B cell (primary cell): Measurements from ENCODE around the gene ZCCHC12. TPM values are rescaled to one million over a fixed set of nuclear protein-coding genes. Genes with fewer than 3 reads are reported as not detected.

ENCODE experiments used
- ATAC-seq: fragments of 200-7000 bp; cut with Tn5 transposase; one replicate; pipeline ENCODE4 v1.10.0; 2021; ENCODE audit warnings: low read depth, mild to moderate bottlenecking, moderate number of reproducible peaks, moderate library complexity
- CTCF ChIA-PET: fragments of 350-600 bp; sonication (Branson Sonifier 250); formaldehyde crosslinking; loops from one replicate; lab custom pipeline; 2021; ENCODE audit warnings: antibody characterized with exemption, inconsistent platforms; lab: Charles Lee
- POLR2A ChIA-PET: fragments of 350-600 bp; sonication (Branson Sonifier 250); formaldehyde crosslinking; loops from one replicate; lab custom pipeline; 2021; ENCODE audit warnings: antibody characterized with exemption; lab: Charles Lee
- DNase-seq: peaks from one replicate; pipeline ENCODE4 v3.0.0; 2013
- H2AFZ ChIP-seq: 2 replicates; pipeline ENCODE4 v1.6.1; 2012; ENCODE audit warnings: mild to moderate bottlenecking, low read depth, low read length; ENCODE audit not compliant: insufficient read depth, poor library complexity, severe bottlenecking
- H3K27ac ChIP-seq, 2 donors: 1 replicate in 1 of 2; 2 replicates in 1 of 2; pipeline ENCODE4 v1.5.1; 2012 to 2013; ENCODE audit warnings: low read length in 2 of 2, mild to moderate bottlenecking in 2 of 2, moderate library complexity in 1 of 2
- H3K27me3 ChIP-seq, 4 experiments: fragments of 200-600 bp in 1 of 4; sonication (generic) in 1 of 4; replicated peaks in 1 of 4; 1 replicate in 2 of 4; 2 replicates in 2 of 4; pipeline versions ENCODE4 v1.6.1 to v1.7.0; 2013 to 2016; ENCODE audit warnings: low read length in 3 of 4, mild to moderate bottlenecking in 2 of 4, mixed read lengths in 1 of 4, moderate library complexity in 1 of 4; ENCODE audit not compliant: insufficient read depth in 4 of 4, control insufficient read depth in 3 of 4; ENCODE audit errors: control extremely low read depth in 1 of 4
- H3K36me3 ChIP-seq, 2 experiments: replicated peaks in 1 of 2; 1 replicate in 1 of 2; 2 replicates in 1 of 2; pipeline versions ENCODE4 v1.6.1 to v1.7.1; 2013; ENCODE audit warnings: low read length in 1 of 2; ENCODE audit not compliant: insufficient read depth in 2 of 2, control insufficient read depth in 1 of 2; ENCODE audit errors: control extremely low read depth in 1 of 2, extremely low read depth in 1 of 2
- H3K4me1 ChIP-seq, 2 donors: fragments of 200-600 bp in 1 of 2; sonication (generic) in 1 of 2; 1 replicate in 1 of 2; 2 replicates in 1 of 2; pipeline versions ENCODE4 v1.5.1 to v1.6.1; 2013 to 2017; ENCODE audit warnings: low read length in 2 of 2; ENCODE audit not compliant: control insufficient read depth in 2 of 2, insufficient read depth in 2 of 2
- H3K4me2 ChIP-seq: replicated peaks from 2 replicates; pipeline ENCODE3; 2012; ENCODE audit warnings: mild to moderate bottlenecking, low read depth, low read length; ENCODE audit not compliant: poor library complexity, severe bottlenecking
- H3K4me3 ChIP-seq, 5 experiments: fragments of 200-600 bp in 1 of 5; sonication (generic) in 1 of 5; 1 replicate in 3 of 5; 2 replicates in 2 of 5; pipeline versions ENCODE4 v1.5.1 to v1.7.0; 2011 to 2016; ENCODE audit warnings: low read length in 4 of 5, mild to moderate bottlenecking in 4 of 5, low read depth in 2 of 5, control low read depth in 1 of 5, moderate library complexity in 1 of 5; ENCODE audit not compliant: insufficient read depth in 1 of 5; ENCODE audit errors: control extremely low read depth in 1 of 5, extremely low read depth in 1 of 5
- H3K79me2 ChIP-seq: fragments of 200-600 bp; sonication (generic); one replicate; pipeline ENCODE4 v1.6.0; 2016; ENCODE audit warnings: low read length; ENCODE audit not compliant: control insufficient read depth, insufficient read depth
- H3K9ac ChIP-seq: fragments of 200-600 bp; sonication (generic); 2 replicates; pipeline ENCODE4 v1.6.1; 2017; ENCODE audit warnings: mild to moderate bottlenecking, low read length, moderate library complexity
- H3K9me3 ChIP-seq, 3 donors: one replicate each; pipeline versions ENCODE4 v1.6.1 to v1.7.1; 2013; ENCODE audit warnings: low read length in 2 of 3; ENCODE audit not compliant: control insufficient read depth in 2 of 3, insufficient read depth in 1 of 3; ENCODE audit errors: control extremely low read depth in 1 of 3
- H4K20me1 ChIP-seq: 2 replicates; pipeline ENCODE4 v1.6.0; 2012; ENCODE audit warnings: mild to moderate bottlenecking, low read length; ENCODE audit not compliant: insufficient read depth, control insufficient read depth, poor library complexity, severe bottlenecking
- H3K27ac Mint-ChIP-seq: one replicate; pipeline ENCODE4 v1.8.0; 2021; ENCODE audit warnings: mixed read lengths
- H3K27me3 Mint-ChIP-seq: one replicate; pipeline ENCODE4 v1.8.0; 2021; ENCODE audit warnings: mixed read lengths
- H3K4me1 Mint-ChIP-seq: one replicate; pipeline ENCODE4 v1.8.0; 2021; ENCODE audit warnings: mixed read lengths
- H3K4me3 Mint-ChIP-seq: one replicate; pipeline ENCODE4 v1.8.0; 2021; ENCODE audit warnings: mixed read lengths
- H3K9me3 Mint-ChIP-seq: one replicate; pipeline ENCODE4 v1.8.0; 2022; ENCODE audit warnings: mixed read lengths; ENCODE audit not compliant: insufficient read depth
- CTCF ChIP-seq: fragments of 200-600 bp; IDR thresholded peaks from one replicate; pipeline ENCODE4 v1.8.0; 2022; ENCODE audit warnings: antibody characterized with exemption, mild to moderate bottlenecking
- EZH2 ChIP-seq: IDR thresholded peaks from 2 replicates; pipeline ENCODE4 v1.6.1; 2012; ENCODE audit warnings: borderline replicate concordance, low read depth, mild to moderate bottlenecking, moderate library complexity, low read length; ENCODE audit not compliant: insufficient read depth, poor library complexity, severe bottlenecking
- WGBS: methylation state at CpG from one replicate; pipeline ENCODE4 v1.1.5; 2013; ENCODE audit warnings: missing lambda C conversion rate; ENCODE audit not compliant: insufficient coverage; 5-methylcytosine and 5-hydroxymethylcytosine counted together
- intact Hi-C: fragments of 100-400 bp; cut with micrococcal nuclease; formaldehyde crosslinking; loops from one replicate; pipeline ENCODE4 v1.10.0; 2022
- polyA minus RNA-seq: library from RNA; depleted of rRNA, polyadenylated mRNA; stranded (reverse); fragments of >200 nt; gene quantifications from 2 replicates; pipeline ENCODE4 v1.2.3, GENCODE V29; 2012
- polyA plus RNA-seq: library from polyadenylated mRNA; depleted of rRNA; stranded (reverse); fragments of >200 nt; gene quantifications from 2 replicates; pipeline ENCODE4 v1.2.3, GENCODE V29; 2012
- total RNA-seq, 2 donors: library from RNA; stranded (reverse); fragments of 120-200 nt in 1 of 2; gene quantifications; 1 replicate in 1 of 2; 2 replicates in 1 of 2; pipeline versions ENCODE4 v1.2.3 to v1.2.4, GENCODE V29; 2013 to 2022

The ZCCHC12 gene
- total RNA-seq (0.17 and 0.32 TPM in 2 replicates), polyA plus RNA-seq (0.14 TPM in 1 of 2 replicates, not detected in the other), polyA minus RNA-seq (not detected in 2 replicates)
- total RNA-seq (2013): 0.02 TPM

- ChIA-PET POLR2A (interaction anchor here (0.7 kb wide), 1 partner anchor 968 kb away, joined by 6 read pairs; the partner anchor contains the start of gene RPL39), CTCF (interaction anchor here (0.5 to 2.0 kb wide), 7 partner anchors 9 to 910 kb away, joined by 3 to 6 read pairs (median 5); no protein-coding TSS in a partner anchor)
- peaks cover 0 to 50% (median 27%) of the 10 kb centered on the region in 4 experiments for H3K27me3 ChIP-seq
- no peaks in the 10 kb centered on the region for H4K20me1 ChIP-seq
- Mint-ChIP-seq H3K4me3 (peak within 1 kb of the TSS; percentile 85), H3K27ac (peak within 1 kb of the TSS; percentile 26), H3K27me3 (peaks cover 43% of the 10 kb centered on the region), H3K4me1 (peaks cover 28% of the 10 kb centered on the region), H3K9me3 (no peaks in the 10 kb centered on the region)
- peak; percentile 73 for DNase-seq
- H3K9me3 ChIP-seq: no peaks in the 10 kb centered on the region
- no peak within 1 kb of the TSS for H3K27ac ChIP-seq
- ATAC-seq: peak; percentile 93
- TF ChIP-seq CTCF (no peak), EZH2 (no peak)
- peak within 1 kb of the TSS; percentile 57 for H3K9ac ChIP-seq
- H2AFZ ChIP-seq: peak within 1 kb of the TSS; percentile 38
- peak within 1 kb of the TSS; percentile 92 for H3K4me2 ChIP-seq
- peaks cover 30 to 31% of the 10 kb centered on the region in 2 donors for H3K4me1 ChIP-seq
- intact Hi-C loops: no loop called here
- peak within 1 kb of the TSS in 4 of 5 experiments; percentile 22 to 50 (median 42) for H3K4me3 ChIP-seq
- H3K79me2 ChIP-seq: no peaks in the 10 kb centered on the region
- 0% methylated on average over 38 of the region's 51 CpGs for WGBS
- H3K36me3 ChIP-seq: no peaks in the 10 kb centered on the region
These were observed at the start of gene ZCCHC12 for GRCh38 chrX:118823263-118824172. Gene ZCCHC12, plus strand, starts transcription at chrX:118823824. Its CDS starts 1,421 bp downstream, at chrX:118825245.

GRCh38 chrX:118779581-118779980 lies 44.0 kb upstream of the ZCCHC12 start:
- Histone ChIP-seq H3K9ac (no peak overlapping the region), H3K4me3 (no peak overlapping the region), H3K27ac (no peak overlapping the region), H3K4me2 (no peak overlapping the region), H3K36me3 (no peaks in the 10 kb centered on the region), H3K4me1 (no peaks in the 10 kb centered on the region), H3K27me3 (no peaks in the 10 kb centered on the region), H3K9me3 (no peaks in the 10 kb centered on the region), H2AFZ (no peak overlapping the region), H4K20me1 (no peaks in the 10 kb centered on the region), H3K79me2 (no peaks in the 10 kb centered on the region)
- Mint-ChIP-seq H3K4me1 (no peaks in the 10 kb centered on the region), H3K27me3 (no peaks in the 10 kb centered on the region), H3K9me3 (no peaks in the 10 kb centered on the region), H3K27ac (no peak overlapping the region), H3K4me3 (no peak overlapping the region)
- TF ChIP-seq CTCF: no peak
- no peak for TF ChIP-seq EZH2
- CTCF ChIA-PET: no interaction called here
- no peak for ATAC-seq
- DNase-seq: no peak
- intact Hi-C loops: no loop called here
- no CpG with 5 or more reads among the region's 2 CpGs for WGBS
- POLR2A ChIA-PET: no interaction called here
